Dermis blood vessel endothelial cell (primary cell): ENCODE measurements around the gene KCP. TPM values are rescaled to one million over a fixed set of nuclear protein-coding genes. Genes with fewer than 3 reads are reported as not detected.
"Not testable (repeated sequence)": the region's sequence is repeated elsewhere in the genome, so short reads cannot be mapped to it uniquely, and the experiment has no call there.

ENCODE experiments used
- DNase-seq: peaks from one replicate; pipeline ENCODE4 v3.0.0; 2010
- total RNA-seq: library from RNA; depleted of rRNA; stranded (reverse); fragments of >200 nt; gene quantifications from 2 replicates; pipeline ENCODE4 v1.2.3, GENCODE V29; 2014

The KCP gene
- 0.17 TPM in 1 of 2 replicates, not detected in the other for total RNA-seq

DNA sequence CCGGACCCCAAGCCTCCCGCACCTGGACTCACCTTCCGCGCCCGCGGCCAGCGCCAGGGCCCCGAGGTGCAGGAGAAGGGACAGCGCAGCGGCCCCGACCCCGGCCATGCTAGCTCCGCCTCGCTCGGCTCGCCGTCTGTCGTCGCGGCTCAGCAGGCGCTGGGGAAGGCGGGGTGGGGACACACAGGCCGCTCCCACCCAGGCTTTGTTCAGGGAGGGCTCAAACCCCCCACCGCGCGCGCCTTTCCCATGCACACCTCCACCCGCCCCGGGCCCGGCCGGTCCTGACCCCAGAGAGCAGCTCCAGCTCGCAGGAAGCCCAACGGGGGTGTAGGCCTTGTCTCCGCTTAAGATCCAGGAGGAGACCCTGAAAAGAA, at the start of gene KCP:
TSS of gene KCP (minus strand) at position 141 of the 377 bp plus-strand sequence. CDS start at position 108, 33 bp downstream.
- DNase-seq: no peak

DNA sequence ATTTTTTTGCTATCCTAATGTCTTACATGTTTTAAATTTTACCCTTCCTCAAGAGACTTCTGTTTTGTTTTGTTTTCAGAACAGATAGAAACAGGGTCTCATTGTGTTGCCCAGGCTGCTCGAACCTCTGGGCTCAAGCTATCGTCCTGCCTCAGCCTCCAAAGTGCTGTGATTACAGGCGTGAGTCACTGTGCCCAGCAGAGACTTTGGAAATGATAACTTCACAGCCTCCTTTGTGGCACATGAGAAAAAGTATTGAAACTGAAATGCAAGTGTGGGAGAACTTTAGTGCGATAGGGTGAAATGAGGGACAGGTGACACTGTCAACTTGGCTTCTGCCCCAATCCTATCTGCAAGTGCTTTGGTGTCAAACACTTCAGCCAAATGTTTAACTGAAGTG, 48.8 kb upstream of the KCP start:
- no peak for DNase-seq

DNA sequence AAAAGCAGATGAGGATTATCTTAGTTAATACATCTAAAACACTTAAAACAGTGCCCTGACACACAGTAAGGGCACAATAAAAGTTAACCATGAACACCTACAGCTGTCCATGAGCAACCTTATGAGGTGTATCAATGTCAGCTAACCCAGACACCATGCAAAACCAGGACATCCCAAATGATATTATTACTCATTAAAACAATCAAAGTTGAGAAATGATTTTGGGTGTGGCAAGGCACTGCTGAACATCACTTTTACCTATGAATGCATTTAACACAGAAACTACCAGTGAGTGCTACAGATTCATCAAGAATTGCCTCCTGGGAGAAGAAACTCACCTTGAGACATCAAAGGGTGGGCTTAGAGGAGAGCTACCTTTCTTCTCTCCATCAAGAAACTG, 45.5 kb upstream of the KCP start:
- DNase-seq: no peak

DNA sequence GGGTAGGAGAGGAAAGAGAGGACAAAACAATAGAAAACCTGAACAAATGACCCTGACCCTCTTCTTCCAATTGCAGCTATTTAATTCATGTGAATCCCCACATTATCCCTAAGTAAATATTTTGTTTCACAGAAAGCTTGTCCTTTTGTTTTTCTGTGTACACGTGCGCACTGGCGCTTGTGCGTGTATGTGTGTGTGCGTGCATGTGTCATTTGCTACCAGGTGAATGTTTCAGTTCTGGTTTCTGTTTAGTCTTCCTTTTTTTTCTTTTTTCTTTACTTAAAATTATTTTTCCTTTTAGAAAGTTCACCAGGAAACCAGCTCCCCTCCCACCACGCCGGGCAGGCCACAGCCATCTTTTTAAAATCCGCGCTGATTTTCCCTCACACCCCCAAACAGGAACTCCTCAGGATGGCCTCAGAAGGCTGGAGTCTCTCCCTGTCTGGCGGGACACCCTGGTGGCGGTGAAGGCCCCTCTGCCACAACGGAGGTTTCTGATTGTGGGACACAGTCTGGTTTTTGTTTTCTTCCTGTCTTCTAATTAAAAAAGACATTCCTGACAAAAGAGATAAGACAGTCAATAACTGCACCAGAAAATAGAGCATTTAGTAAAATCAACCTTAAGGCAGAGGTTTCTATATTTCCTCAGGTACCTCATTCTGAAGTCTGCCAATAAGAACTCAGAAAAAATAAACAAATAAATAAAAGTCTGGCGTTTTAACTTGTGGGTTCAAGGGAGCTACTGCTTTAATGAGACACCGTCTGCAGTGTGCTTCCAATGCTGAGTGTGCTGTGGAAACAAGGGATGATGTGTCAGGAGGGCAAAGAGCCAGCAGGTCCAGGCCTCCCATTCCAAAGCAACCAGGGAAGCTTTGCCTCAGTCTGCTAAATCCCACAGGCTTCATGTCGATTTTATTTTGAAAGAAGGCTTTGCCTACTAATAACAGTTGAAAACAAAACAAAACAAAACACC, 44.6 kb upstream of the KCP start:
- no peak for DNase-seq

DNA sequence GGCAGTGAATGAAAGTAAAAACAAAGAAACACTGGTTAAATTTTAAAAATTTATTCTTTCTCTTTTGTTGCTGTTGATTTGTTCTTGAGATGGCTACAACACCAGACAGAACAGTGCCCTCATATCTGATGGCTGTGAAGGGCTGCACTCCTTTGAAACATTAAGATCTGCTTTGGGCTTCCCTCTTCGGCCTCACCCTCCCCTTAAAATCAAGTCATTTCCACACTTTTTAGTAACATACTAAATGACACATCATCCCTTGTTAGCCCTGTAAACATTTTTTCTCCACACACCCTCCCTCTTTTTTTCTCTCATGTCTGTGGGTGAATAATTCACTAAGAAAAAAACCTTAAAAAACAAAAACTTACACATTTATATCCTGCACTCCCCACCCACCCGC, 43.6 kb upstream of the KCP start:
- no peak for DNase-seq

DNA sequence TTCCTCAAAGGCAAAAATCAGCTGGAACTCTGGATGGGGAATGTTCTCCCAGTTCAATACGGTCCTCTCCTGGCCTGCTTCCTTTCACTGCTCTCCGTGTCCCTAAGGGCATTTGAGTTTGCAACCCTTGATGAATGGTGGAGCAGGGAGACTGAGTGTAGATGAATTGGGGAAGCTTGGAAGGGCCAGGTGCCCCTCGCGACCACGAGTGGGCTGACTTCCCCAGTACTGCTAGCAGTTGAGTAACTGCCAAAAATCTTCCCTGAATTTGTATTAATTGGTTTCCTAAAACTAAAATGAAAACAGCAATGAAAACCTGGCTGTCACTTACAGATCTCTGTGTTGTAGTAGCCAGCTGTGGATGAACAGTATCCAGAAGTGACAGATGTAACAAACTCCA, 40.8 kb upstream of the KCP start:
- no peak for DNase-seq

DNA sequence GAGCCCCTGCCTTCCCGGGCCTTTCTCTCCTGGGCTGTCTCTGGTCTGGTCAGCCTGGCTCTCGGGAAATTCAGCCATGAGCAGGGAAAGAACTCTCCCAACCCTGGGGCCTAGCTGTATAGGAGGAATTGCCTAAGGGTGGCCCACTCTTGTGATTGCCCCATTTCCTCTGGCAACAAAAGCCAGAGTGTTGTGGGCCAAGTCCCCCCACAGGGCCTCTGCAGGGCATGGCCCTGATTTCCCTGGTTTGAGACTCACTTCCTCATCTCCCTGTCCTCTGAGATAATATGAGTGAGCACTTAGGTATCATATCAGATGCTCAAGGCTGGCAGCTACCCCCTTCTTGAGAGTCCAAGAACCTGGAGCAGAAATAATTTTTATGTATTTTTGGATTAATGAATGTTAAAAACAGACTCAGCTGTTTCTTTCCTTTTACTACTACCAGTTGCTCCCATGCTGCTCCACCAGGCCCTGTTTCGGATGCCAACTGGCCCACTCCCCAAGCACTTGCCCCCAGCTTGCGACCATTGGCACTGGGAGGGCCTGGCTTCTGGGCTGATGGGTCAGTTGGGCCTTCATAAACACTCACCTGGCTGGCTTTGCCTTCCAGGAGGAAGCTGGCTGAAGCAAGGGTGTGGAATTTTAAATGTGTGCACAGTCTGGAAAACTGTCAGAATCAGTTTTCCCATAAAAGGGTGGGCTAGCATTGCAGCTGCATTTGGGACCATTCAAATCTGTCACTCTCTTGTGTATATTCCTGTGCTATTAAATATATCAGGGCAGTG, 38.7 kb upstream of the KCP start:
- no peak for DNase-seq

DNA sequence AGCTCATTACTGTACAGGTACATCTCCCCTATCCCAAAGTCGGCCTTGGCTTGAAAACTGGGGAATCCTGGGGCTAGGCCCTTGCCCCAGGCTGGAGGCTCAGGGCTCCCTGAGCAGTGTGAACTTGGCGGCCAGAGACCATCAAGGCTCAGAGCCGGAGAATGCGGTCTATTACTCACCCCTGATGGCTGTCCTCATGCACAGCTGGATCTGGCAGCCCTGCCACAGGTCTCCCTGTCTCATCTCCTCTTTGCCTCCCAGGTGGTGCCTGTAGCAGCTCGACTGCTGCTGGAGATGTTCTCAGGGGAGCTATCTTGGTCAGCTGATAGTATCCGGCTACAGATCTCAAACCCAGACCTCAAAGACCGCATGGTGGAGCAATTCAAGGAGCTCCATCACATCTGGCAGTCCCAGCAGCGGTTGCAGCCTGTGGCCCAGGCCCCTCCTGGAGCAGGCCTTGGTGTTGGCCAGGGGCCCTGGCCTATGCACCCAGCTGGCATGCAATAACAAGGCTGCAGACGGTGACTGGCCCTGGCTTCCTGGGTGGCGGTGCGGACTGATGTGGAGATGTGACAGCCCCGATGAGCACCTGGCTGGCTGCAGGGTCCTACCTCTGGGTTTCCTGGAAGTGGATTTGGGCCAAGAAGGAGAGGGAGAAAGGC, 37.9 kb upstream of the KCP start:
- no peak for DNase-seq

DNA sequence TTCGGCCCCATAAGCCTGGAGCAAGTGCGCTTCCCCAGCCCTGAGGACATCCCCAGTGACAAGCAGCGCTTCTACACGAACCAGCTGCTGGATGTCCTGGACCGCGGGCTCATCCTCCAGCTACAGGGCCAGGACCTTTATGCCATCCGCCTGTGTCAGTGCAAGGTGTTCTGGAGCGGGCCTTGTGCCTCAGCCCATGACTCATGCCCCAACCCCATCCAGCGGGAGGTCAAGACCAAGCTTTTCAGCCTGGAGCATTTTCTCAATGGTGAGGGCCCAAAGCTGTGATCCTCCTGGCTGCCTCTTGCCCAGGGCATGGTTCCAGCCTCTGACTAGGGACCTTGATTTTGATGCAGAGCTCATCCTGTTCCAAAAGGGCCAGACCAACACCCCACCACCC, 37.3 kb upstream of the KCP start:
- DNase-seq: no peak

DNA sequence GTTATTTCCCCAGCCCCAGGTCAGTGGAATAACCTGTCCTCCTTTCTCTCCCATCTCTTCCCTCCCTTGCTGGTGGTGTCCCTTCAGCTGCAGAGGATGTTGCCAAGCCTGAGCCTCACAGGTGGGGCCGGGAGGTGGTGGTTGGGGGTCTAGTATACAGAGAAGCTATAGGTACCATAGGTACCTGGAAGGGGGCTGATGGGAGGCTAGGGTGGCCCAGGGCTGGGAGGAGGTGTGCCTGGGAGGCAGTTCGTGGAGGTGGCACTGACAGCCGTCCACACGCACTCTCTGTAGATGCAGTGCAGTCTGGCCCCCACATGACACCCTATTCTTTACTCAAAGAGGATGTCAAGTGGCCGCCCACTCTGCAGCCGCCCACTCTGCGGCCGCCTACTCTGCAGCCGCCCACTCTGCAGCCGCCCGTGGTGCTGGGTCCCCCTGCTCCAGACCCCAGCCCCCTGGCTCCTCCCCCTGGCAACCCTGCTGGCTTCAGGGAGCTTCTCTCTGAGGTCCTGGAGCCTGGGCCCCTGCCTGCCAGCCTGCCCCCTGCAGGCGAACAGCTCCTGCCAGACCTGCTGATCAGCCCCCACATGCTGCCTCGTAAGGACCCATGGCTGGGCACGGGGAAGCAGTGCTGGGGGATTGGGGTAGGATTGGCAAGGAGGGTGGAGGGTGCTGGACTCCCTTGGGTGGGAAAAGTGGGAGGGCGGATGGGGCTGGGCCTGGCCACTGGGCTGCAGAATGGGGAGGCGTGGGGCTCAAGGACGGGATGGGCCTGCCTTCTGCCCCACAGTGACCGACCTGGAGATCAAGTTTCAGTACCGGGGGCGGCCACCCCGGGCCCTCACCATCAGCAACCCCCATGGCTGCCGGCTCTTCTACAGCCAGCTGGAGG, 36.7 kb upstream of the KCP start:
- no peak for DNase-seq

DNA sequence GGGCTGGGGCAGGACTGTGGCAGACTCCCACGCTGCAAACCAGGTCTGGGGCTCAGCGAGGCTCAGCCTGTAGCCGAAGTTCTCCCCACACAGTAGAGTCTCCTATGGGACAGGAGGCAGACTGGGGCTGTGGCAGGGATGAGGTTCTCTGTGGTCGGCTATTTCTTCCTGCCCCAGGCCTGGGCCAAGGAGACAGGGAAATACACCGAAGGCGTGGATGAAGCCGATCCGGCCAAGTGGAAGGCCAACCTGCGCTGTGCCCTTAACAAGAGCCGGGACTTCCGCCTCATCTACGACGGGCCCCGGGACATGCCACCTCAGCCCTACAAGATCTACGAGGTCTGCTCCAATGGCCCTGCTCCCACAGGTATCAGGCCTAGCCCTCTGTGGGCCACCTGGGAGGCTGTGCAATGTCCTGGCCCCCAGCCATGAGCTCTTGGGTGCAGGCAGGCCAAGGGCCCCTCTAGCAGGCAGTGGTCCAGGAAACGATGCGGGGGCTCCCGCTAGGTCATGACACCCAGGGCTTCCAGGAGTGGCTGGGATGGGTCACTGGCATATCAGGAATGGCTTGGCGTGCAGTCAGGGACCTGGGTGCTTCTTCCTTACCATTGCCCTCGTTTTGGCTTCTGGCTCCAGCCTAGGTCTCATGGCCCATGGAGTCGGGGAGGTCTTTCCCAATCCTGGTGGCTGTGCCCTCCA, 35.3 kb upstream of the KCP start:
- DNase-seq: no peak

DNA sequence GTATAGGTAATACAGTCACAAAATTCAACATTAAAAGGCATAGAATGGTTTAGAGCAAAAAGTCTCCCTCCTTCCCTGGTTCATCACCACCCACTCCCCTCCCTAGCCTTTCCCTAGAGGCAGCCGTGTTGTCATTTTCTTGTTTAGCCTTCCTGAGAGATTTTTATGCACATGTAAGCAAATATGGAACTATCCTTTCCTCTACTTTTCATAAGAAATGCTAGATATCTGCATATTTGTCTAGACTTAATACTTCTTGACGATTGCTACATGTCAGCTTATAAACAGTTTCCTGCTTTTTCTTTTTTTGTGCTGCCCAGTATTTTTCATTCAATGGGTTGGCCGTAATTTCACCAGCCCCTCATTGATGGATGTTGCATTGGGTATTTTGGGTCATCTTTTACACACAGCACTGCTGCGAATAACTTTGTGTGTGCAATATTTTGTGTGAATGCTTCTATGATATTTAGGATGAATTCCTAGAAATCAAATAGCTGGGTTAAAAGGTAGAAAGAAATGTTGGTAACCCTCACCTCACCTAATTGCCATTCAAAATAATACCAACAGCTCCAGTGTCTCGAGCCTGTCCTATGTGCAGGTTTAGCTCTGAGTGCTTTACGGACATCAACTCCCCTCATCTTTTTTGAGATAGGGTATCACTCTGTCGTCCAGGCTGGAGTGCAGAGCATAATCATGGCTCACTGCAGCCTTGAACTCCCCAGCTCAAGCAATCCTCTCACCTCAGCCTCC, 34.2 kb upstream of the KCP start:
- DNase-seq: no peak

DNA sequence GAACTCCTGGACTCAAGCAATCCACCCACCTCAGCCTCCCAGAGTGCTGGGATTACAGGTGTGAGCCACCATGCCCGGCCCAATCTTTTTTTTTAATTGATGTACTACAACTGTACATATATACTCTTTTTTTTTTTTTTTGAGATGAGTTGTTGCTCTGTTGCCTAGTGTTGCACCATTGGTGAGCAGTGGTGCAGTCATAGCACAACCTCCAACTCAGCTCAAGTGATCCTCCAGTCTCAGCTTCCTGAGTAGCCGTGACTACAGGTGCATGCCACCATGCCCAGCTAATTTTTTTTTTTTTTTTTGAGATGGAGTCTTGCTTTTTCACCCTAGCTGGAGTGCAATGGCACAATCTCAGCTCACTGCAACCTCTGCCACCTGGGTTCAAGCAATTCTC, 32.7 kb upstream of the KCP start:
- DNase-seq: not testable (repeated sequence)

DNA sequence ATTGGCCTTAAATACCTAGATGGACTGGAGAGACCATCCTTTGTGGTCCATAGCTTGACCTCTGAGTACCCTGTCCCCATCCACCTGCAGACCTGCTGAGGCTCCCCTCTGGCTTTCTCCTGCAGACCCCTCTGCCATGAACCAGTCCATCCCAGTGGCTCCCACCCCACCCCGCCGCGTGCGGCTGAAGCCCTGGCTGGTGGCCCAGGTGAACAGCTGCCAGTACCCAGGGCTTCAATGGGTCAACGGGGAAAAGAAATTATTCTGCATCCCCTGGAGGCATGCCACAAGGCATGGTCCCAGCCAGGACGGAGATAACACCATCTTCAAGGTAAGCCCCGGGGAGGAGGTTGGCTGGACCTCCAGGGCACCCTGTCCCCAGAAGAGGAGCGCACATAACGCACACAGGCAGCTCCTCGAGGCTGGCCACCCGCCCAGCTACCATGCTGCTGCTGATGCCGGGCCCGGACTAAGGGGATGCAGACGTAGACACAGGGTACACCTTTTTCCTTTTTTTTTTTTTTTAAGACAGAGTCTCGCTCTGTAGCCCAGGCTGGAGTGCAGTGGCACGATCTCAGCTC, 31.5 kb upstream of the KCP start:
- DNase-seq: no peak

DNA sequence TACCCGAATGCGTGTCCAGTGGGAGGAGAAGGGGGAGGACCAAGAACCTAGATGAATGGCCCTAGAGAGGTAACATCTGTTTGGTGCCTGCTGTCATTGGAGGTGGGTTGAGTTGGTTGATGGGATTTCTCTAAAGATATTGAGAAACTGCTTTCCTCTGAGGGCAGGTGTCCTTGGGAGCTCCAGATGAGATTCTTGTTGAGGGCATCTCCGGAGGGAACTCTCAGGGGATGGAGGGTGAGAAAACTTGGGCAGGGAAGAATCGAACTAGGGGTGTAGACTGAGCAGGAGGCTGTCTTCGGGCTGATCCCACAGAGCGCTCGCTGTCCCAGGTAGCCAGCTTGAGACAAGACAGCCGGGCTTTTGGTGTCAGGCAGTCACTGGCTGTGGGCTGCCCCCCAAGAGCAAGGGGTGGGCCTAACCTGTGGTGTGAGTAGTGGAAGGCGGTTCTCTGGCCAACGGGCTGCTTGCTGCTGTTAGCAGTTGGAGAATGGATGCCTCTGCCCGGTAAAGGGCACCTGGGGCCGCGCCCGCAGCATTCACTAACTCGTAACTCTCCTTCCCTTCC, 30.9 kb upstream of the KCP start:
- no peak for DNase-seq

DNA sequence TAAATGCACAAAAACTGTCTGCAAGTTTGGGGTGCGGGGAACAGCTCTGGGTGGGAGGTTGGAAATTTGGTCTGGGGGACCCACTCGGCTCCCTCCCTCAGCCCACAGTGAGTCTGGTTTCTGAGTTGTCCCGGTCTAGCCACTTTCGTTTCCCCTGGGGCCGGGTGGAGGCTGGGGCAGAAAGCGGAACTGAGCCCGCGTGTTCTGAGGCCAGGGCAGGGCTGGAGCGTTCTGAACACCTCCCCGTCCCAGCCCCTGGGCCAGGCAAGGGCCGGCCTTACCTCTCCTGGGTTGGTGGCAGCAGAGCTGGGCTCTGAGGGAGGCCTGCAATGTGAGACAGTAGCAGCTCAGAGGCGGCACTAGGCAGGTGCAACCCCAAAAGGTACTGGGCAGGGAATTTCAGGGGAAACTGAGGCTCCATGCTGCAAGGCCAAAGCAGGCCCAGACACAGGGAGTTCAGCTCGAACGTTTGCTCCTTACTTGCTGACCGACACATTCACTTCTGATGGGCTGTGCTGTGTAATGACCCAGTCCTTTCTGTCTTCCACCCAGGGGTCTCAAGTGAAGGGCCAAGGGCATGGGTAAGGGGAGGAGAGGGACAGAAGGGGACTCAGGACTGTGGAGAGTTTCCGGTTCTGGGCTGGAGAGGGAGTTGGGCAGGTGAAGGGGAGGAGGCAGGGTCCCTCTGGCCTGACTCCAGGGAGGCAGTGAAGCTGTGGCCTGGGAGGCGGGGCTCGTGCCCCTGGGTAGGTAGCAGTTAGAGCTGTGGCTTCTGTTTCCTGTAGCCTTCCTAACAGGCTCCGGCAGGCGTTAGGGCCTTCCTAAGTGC, 30.2 kb upstream of the KCP start:
- DNase-seq: no peak

DNA sequence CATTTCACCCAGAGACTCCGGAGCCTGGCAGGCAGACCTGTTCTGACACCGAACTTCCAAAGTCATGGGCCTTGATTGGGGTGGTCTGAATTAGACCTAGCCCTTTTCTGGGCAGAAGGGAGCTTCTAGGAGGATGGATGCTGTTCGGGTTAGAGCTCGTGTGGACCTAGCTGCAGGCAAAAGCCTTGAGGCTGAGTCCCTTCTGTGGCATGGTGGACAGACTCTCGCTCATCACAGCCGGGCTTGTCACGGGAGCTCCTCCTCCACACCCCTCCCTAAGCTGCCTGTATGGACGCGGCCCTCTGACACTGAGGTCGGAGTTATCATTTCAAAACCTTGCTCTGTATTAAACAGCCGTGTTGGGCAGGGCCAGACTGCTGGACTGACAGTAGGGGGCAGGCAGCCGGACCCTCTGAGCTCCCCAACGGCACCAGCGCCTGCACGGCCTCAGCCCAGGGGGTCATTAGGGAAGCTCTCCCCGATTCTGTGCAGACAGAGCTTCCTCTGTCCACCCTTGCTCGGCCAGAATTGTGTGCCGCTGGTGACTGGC, 29.4 kb upstream of the KCP start:
- DNase-seq: no peak

DNA sequence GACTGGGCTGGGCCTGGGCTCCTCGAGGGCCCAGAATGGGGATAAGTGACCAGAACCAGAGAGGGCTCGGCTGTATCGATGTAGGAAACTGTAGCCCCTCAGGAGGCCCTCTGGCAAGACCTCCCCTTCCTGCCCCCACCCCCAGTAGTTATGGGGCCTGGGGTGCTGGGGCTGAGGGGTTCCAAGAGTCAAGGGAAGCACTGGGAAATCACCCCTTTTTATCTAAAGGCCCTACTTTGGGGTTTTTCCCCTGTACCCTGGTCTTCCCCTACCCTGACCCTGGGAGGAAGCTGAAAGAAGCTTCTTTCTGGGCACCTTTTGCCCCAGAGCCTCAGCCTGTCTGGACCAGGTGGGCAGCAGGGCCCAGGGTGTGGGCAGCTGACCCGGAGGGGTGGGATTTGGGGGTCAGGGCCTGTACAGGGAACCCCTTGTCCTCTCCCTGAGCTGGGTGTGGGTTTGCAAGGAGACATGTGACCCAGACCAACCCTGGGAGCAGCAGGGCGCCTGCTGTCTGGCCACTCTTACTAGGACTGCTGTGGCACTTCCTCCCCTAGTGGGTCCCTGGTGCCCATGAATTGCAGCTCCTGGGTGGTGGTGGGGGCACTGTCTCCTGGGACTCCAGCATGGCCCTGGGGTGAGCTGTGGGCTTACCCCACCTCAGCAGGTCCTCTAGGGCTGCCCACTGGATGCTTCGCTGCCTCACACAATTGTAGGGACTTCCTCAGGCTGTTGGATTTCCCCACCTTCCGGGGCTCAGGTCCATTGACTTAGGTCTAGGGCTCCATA, 28.8 kb upstream of the KCP start:
- no peak for DNase-seq
